ENCODE results near the gene OR13D1.
"Not testable (repeated sequence)": the region's sequence is repeated elsewhere in the genome, so short reads cannot be mapped to it uniquely, and the experiment has no call there.

Gene OR13D1

GRCh38 chr9:104694218-104694617, at the start of gene OR13D1:
OR13D1 (plus strand) TSS chr9:104694518; CDS start chr9:104694518, 0 bp downstream.
- DNase-seq, result no peak

DNA sequence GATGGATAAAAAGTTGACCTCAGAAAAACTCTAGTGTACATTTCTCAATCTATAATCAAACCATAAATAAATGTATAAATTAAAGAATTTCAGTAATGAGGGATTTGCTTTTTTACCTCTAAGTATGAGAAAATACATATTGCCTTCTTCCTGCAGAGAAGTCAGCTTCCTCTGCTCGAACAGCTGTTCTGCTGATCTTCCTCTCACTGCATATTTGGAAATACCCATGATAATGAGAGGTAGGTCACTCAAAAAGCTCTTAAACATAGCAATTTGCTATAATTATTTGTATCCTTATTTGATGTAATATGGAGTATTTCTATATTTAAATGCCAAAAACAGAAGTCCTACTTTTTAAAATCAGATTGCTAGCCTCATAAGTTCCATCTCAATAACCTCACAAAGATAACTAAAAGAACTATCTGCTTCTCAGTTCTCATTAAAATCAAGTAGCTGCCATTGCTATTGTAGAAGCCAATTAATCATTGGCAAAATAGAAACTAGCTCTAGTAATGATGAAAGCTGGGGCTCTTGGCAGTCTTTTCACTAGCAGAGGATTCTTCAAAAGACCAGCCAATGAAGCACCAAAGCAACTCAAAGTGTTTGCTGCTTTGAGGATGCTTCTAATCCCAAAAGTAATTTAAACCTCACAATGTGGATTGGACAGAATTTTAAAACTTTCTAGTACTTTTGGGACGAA, 35.7 kb upstream of the OR13D1 start:
- DNase-seq, result no peak

DNA sequence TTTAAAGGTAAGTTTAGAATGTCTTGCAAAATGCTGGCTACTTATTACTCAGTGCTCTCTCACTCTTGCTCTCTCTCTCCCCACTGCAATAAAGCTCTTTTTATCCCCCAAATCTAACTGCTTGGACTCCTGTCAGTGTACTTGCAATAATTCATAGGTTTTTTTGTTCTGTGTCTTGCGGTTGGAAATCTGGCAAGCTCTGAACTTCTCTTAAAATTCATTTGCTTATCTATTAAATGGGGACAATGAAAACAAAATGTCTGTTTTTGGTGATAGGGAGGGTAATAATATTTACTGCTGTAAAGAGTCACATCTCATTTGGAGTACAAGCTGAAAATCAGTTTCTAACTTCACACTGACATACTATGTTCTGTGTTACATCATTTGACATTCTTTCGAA, 18.7 kb upstream of the OR13D1 start:
- DNase-seq, result no peak

- peak in 1 of 2 donors; percentile 31 for DNase-seq
These were observed 11.7 kb upstream of the OR13D1 start for GRCh38 chr9:104682642-104683041.

- DNase-seq, result no peak
These were observed 8.2 kb upstream of the OR13D1 start for GRCh38 chr9:104686081-104686480.

- DNase-seq, result no peak
These were observed 6.0 kb downstream of the OR13D1 start for GRCh38 chr9:104700306-104700705.

- not testable (repeated sequence) for DNase-seq
These were observed 14.4 kb downstream of the OR13D1 start for GRCh38 chr9:104708737-104709136.

GRCh38 chr9:104711604-104712003, 17.3 kb downstream of the OR13D1 start:
- DNase-seq, result no peak

- DNase-seq, result no peak
These were observed 30.7 kb downstream of the OR13D1 start for GRCh38 chr9:104725014-104725413.

DNA sequence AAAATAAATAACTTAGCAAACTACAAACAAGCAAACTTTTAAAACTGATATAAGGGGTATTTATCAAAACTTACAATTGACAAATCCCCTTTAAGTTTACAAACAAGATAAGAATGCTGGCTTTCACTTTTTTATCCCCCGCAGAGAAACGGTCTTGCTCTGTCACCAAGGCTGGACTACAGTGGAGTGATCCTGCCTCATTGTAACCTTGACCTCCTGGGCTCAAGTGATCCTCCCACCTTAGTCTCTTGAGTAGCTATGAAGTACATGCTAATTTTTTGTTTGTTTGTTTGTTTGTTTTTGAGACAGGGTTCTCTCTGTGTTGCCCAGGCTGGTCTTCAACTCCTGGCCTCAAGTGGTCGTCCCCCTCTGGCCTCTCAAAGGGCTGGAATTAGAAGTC, 44.1 kb downstream of the OR13D1 start:
- DNase-seq, result no peak

GRCh38 chr9:104740621-104741020, 46.3 kb downstream of the OR13D1 start:
- peak in 1 of 2 donors; percentile 11 for DNase-seq

DNA sequence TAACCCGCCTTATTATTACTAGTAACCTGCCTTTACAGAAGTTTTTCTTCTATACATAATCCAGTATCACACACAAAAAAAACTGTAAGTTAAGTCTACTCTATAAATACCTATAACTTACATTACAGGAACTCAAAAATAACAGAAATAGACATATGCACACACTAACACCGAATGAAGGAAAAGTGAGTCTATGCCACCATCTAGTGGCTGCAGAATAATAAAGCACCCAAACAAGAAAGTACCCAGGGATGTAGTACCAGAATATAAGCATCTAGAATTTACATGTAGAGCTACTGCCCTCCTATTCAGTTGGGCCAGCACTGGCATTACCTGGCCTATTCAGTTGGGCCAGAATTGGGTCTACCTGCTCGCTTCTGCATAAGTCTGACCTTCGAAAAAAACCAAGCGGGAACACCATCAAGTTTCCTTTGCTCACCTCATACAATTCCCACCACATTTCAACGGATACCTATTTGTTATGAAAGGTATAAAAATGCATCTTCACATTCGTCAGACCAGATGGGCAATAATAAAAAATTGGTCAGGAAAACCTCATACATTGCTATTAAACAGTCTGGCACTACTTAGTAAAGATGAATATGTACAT, 49.2 kb downstream of the OR13D1 start:
- peak in 1 of 2 donors; percentile 83 for DNase-seq
